KMS-11 (cell line): Measurements from ENCODE around the gene SYT9.

Experiments used
- H2AFZ ChIP-seq: fragments of 200-600 bp; sonication (generic); 2 replicates; pipeline ENCODE4 v1.6.1; 2016; ENCODE audit warnings: antibody characterized with exemption, mixed run types, low read depth
- H3K27ac ChIP-seq: fragments of 200-600 bp; sonication (generic); 2 replicates; pipeline ENCODE4 v1.6.1; 2016; ENCODE audit warnings: mild to moderate bottlenecking, mixed run types
- H3K27me3 ChIP-seq: fragments of 200-600 bp; sonication (generic); 2 replicates; pipeline ENCODE4 v1.6.1; 2017; ENCODE audit warnings: mild to moderate bottlenecking, low read depth, mixed run types, moderate library complexity; ENCODE audit not compliant: insufficient read depth
- H3K36me3 ChIP-seq: fragments of 200-600 bp; sonication (generic); 2 replicates; pipeline ENCODE4 v1.6.1; 2017; ENCODE audit warnings: mild to moderate bottlenecking, mixed run types; ENCODE audit not compliant: insufficient read depth
- H3K4me1 ChIP-seq: fragments of 200-600 bp; sonication (generic); 2 replicates; pipeline ENCODE4 v1.6.1; 2016; ENCODE audit warnings: mild to moderate bottlenecking, low read depth, mixed run types; ENCODE audit not compliant: poor library complexity, severe bottlenecking
- H3K4me2 ChIP-seq: fragments of 200-600 bp; sonication (generic); 2 replicates; pipeline ENCODE4 v1.7.0; 2016; ENCODE audit warnings: mild to moderate bottlenecking, mixed run types
- H3K4me3 ChIP-seq: fragments of 200-600 bp; sonication (generic); IDR thresholded peaks from 2 replicates; pipeline ENCODE4 v1.6.1; 2017; ENCODE audit warnings: low read depth, low read length, mixed read lengths; ENCODE audit not compliant: insufficient read depth
- H3K79me2 ChIP-seq: fragments of 200-600 bp; sonication (generic); 2 replicates; pipeline ENCODE4 v1.6.1; 2016; ENCODE audit warnings: low read depth, mixed run types; ENCODE audit not compliant: insufficient read depth
- H3K9ac ChIP-seq: fragments of 200-600 bp; sonication (generic); 2 replicates; pipeline ENCODE4 v1.6.1; 2016; ENCODE audit warnings: mild to moderate bottlenecking, mixed run types
- H4K20me1 ChIP-seq: fragments of 200-600 bp; sonication (generic); 2 replicates; pipeline ENCODE4 v1.6.1; 2016; ENCODE audit warnings: mild to moderate bottlenecking, mixed run types; ENCODE audit not compliant: insufficient read depth
- CTCF ChIP-seq: fragments of 200-600 bp; sonication (generic); conservative IDR thresholded peaks from 2 replicates; pipeline ENCODE4 v1.6.1; 2017; ENCODE audit warnings: low read depth, mild to moderate bottlenecking, antibody characterized with exemption, low read length, moderate library complexity, mixed read lengths

SYT9 gene

DNA sequence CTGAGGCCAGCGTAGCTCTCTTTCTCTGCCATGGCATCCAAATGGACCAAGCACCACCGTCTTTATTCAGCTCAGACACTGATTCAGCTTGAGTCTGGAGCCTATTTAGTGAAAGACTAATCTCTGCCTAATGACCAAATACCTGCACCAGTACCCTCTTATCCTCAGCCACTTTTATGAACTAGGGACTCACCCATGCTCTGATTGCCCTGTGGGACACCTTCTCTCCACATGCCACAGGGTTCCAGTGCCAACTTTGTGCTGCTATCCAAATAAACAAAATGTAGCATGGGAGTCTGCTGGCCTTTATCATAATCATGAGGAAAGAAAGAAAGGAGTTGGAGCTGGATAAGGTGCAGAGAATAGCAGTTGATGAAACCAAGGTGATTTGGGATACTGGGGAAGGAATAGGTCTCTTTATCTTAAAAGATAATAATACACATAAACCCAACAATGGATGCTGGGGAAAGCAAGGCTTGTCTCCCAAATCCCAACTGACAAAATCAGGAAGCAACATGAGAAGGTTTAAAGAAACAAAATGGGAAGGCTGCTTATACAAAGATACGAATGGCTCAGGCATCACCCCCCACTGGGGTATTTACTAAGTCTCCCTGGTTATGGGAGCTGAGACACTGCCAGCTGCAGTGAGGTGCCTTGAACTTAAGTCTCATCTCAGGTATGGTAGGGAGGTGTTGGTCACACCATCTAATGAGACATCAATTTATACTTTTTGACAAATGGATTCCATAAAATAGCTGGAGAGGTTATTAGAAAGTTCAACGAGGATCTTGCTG is 63.3 kb downstream of the SYT9 start:
- no peaks in the 10 kb centered on the region for H4K20me1 ChIP-seq
- no peak overlapping the region for H3K4me3 ChIP-seq
- no peak overlapping the region for H3K4me2 ChIP-seq
- no peaks in the 10 kb centered on the region for H3K79me2 ChIP-seq
- no peak overlapping the region for H3K27ac ChIP-seq
- no peak overlapping the region for H2AFZ ChIP-seq
- H3K4me1 ChIP-seq: no peaks in the 10 kb centered on the region
- TF ChIP-seq CTCF: no peak
- no peak overlapping the region for H3K9ac ChIP-seq
- H3K27me3 ChIP-seq: no peaks in the 10 kb centered on the region
- no peaks in the 10 kb centered on the region for H3K36me3 ChIP-seq

DNA sequence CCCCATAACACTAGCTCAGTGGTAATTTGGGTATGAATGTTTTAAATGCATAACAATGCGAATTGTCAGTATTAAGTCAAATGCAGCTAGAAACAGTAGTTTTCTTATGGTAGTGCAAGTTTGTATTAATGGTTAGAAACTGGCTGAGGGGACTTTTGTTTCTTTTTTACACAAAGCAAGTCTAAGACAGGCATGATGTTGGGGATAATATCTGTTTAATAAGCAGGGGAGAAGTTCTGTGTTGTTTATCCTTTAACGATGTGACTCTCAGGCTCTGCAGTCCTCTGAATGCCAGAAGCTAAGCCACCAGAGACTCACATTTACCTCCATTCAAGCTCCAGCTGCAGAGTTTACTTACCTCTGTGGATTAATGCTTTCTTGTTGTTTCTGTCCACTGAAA is 67.8 kb downstream of the SYT9 start:
- H3K9ac ChIP-seq: no peak overlapping the region
- no peak overlapping the region for H3K27ac ChIP-seq
- no peaks in the 10 kb centered on the region for H3K4me1 ChIP-seq
- H3K79me2 ChIP-seq: no peaks in the 10 kb centered on the region
- H3K36me3 ChIP-seq: no peaks in the 10 kb centered on the region
- TF ChIP-seq CTCF: no peak
- no peaks in the 10 kb centered on the region for H3K27me3 ChIP-seq
- no peak overlapping the region for H2AFZ ChIP-seq
- no peak overlapping the region for H3K4me2 ChIP-seq
- no peak overlapping the region for H3K4me3 ChIP-seq
- H4K20me1 ChIP-seq: no peaks in the 10 kb centered on the region

DNA sequence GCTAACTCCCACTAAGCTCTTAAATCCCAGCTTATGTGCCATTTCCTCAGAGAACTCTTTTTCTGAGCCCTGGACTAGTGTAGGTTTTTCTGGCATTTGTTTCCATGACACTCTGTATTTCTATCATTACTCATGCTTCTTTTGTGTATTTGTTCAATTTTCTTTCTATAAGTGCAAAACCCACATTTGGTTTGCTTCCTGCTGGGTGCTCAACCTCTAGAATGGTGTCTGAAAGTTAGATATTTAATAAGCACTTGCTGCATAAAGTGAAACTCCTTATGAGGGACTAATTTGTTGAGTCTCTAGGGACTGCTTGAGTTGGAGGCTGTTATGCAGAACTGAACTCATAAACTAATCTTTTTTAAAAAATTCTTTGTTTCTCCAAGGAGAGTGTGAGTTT is 68.6 kb downstream of the SYT9 start:
- no peak for TF ChIP-seq CTCF
- H3K27ac ChIP-seq: no peak overlapping the region
- no peak overlapping the region for H3K4me2 ChIP-seq
- H3K79me2 ChIP-seq: no peaks in the 10 kb centered on the region
- no peaks in the 10 kb centered on the region for H3K36me3 ChIP-seq
- H2AFZ ChIP-seq: no peak overlapping the region
- H3K4me1 ChIP-seq: no peaks in the 10 kb centered on the region
- no peaks in the 10 kb centered on the region for H4K20me1 ChIP-seq
- no peak overlapping the region for H3K9ac ChIP-seq
- H3K4me3 ChIP-seq: no peak overlapping the region
- no peaks in the 10 kb centered on the region for H3K27me3 ChIP-seq

GRCh38 chr11:7321473-7322450 is 70.1 kb downstream of the SYT9 start:
- no peaks in the 10 kb centered on the region for H3K27me3 ChIP-seq
- no peak overlapping the region for H2AFZ ChIP-seq
- H3K4me1 ChIP-seq: no peaks in the 10 kb centered on the region
- no peak for TF ChIP-seq CTCF
- H3K36me3 ChIP-seq: no peaks in the 10 kb centered on the region
- H3K4me3 ChIP-seq: no peak overlapping the region
- no peaks in the 10 kb centered on the region for H4K20me1 ChIP-seq
- H3K79me2 ChIP-seq: no peaks in the 10 kb centered on the region
- H3K4me2 ChIP-seq: no peak overlapping the region
- no peak overlapping the region for H3K9ac ChIP-seq
- H3K27ac ChIP-seq: no peak overlapping the region
